GM20431 (cell line): Measurements from ENCODE around the gene WNT8A.
"Not testable (repeated sequence)": the region's sequence is repeated elsewhere in the genome, so short reads cannot be mapped to it uniquely, and the experiment has no call there.

Experiments
- in situ Hi-C: fragments of 300-500 bp; cut with MseI, MboI; formaldehyde crosslinking; loops from one replicate; pipeline ENCODE4 v1.15.0; 2020; ENCODE audit warnings: low sequenced_read_pairs; ENCODE audit not compliant: unreplicated experiment

WNT8A gene, protein sequence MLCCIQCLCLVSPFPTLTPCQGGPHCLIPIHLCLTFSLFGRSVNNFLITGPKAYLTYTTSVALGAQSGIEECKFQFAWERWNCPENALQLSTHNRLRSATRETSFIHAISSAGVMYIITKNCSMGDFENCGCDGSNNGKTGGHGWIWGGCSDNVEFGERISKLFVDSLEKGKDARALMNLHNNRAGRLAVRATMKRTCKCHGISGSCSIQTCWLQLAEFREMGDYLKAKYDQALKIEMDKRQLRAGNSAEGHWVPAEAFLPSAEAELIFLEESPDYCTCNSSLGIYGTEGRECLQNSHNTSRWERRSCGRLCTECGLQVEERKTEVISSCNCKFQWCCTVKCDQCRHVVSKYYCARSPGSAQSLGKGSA

DNA sequence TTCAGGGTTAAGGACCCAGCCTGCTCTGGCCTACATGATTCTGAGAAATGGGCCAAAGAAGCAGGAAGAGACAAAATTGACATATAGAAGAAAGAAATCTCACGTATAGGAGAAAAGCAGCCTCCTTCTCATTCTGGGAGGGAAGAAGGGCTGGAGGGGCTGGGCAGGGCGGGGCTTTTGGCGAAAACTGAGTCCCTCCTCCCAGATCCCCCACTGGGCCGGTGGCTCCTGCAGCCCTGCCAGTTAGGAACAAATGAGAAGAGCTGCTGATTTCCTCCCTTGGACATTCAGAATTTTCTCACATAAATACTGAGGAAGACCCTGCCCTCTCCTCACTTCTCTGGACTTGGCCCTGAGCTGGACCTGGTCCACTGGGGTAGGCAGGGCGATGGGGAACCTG is at the start of gene WNT8A:
TSS of gene WNT8A (plus strand) at position 332 of the 400 bp plus-strand sequence. CDS start 95 bp downstream, outside the sequence.
- in situ Hi-C loops = no loop called here

DNA sequence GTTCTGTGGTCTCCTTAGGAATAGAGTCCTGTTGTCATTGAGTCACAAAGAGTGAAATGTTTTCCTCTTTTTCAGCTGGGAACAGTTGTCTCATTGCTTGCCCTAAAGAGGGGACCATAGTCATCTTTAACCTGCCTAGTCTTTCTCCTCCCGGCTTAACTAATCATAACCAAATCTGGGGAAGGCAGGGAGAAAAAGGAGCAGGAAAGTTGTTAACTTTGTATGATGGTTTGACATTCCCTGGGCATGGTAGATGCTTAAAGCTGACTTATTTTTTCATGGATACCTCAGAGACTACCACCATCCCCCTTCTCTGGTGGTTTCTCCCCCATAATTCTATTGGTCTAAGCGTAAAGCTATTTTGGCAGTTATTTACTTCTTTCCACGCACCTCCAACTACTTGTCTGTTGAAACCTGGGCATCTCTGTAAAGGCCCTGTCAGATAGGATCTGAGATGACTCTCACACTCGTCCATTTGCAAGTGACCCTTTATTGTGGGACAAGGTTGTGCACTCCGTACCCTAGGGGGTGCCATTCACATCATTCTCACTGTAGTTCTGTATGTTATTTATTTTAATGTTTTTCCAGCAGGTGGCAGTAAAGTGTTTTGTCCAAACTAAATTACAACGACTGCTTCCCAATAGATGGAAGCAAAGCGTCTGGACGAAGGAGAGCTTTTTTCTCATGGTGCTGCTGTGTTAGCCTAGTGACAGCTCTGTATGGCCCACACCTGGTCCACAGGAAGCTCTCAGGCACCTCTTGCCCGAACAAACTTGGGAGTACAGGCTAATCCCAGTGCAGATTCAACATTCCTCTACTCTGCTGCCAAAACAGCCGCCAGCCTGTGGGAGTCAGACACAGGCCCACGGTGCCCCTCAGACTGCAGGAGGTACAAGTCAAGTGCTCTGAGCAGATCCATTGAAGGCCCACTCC is 48.0 kb upstream of the WNT8A start:
- in situ Hi-C loops = no loop called here

- in situ Hi-C loops = no loop called here
These were observed 46.6 kb upstream of the WNT8A start for GRCh38 chr5:138037271-138037670.

DNA sequence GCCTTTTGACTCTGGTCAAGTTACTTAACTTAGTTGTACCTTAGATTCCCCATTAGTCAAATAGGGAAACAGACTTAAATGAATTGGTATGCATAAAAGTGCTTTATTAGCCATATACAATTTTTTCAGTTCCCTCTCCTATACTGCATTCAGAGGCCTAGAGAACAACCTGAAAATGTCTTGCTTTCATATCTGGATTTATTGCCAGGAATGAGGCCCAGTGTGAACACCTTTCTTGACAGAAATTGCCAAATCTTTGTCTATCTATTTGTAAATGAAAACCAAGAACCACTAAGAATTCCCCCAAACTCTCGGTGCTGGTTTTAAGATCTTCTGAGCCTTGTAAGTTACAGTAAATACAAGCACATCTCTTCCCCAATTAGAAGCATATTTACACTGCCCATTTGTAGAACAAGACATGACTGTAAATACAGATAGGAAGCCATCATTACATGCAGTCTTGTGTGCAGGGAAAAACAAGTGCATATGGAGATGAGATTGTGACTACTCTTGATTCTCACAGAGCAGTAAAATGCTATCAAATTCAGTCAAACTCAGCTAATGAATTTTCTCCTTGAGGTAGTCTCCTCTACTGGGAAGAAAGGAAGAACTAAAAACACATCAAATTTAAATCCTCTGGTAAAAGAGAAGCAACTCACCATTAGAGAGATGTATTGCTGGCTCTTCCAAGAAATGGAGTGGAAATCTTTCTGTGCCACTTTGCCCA is 45.8 kb upstream of the WNT8A start:
- in situ Hi-C loops = no loop called here

GRCh38 chr5:138038826-138039225 is 45.0 kb upstream of the WNT8A start:
- in situ Hi-C loops = no loop called here

GRCh38 chr5:138045283-138045682 is 38.5 kb upstream of the WNT8A start:
- in situ Hi-C loops = not testable (repeated sequence)

GRCh38 chr5:138051441-138052296 is 32.2 kb upstream of the WNT8A start:
- in situ Hi-C loops = no loop called here

GRCh38 chr5:138052718-138053117 is 31.1 kb upstream of the WNT8A start:
- in situ Hi-C loops = not testable (repeated sequence)

GRCh38 chr5:138053554-138053953 is 30.3 kb upstream of the WNT8A start:
- in situ Hi-C loops = no loop called here

- in situ Hi-C loops = no loop called here
These were observed 29.6 kb upstream of the WNT8A start for GRCh38 chr5:138054206-138054605.

DNA sequence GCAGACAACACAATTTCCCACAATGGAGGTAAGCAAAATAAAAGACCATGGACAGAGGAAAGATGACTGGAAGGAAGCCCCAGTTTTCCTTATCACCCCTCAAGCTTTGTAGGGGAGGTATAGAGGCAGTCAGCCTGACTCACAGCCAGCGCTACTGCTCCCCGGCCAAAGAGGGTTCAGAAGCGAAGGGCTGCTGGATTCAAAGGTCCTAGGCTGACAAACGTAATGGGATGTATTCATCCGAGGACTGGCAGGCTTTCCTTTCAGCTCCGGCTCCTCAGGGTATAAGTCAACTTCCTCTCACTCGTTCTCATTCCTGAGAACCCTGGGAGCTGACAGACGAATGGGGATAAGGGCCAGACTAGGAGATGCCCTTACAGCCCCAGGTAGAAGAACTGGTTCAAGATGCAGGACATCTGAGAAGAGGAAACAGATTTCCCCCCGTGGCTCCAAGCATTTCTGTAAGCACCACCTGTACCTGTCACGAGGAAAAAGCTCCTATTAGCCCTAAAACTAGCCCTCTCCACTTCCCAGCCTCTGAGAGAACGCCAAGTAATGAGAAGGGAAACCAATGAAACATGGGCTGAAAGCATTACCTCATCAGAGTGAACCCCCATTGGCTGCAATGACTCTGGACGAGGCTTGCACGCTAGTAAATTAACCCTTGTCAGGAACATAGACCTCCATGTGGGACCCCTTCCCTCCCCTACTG is 28.8 kb upstream of the WNT8A start:
- in situ Hi-C loops = no loop called here

- in situ Hi-C loops = no loop called here
These were observed 19.3 kb upstream of the WNT8A start for GRCh38 chr5:138064526-138064925.

DNA sequence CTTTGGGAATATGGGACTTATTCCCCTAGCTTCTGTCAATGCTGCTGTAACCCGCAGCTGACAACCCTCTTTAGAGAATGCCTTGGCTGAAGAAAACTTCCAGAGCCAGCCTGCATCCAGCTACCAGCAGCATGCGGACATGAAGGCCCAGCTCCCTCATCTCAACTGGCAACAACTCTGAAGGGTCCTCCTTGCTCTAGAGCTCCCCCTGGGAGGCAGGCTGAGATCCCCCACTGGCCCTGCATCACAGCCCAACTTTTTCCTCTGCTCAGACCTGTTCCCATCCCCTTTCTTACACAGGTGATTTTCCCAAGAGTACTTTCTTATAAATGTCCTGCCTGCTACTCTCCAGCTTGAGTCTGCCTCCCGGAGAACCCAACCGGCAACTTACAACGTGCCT is 18.7 kb upstream of the WNT8A start:
- in situ Hi-C loops = no loop called here

DNA sequence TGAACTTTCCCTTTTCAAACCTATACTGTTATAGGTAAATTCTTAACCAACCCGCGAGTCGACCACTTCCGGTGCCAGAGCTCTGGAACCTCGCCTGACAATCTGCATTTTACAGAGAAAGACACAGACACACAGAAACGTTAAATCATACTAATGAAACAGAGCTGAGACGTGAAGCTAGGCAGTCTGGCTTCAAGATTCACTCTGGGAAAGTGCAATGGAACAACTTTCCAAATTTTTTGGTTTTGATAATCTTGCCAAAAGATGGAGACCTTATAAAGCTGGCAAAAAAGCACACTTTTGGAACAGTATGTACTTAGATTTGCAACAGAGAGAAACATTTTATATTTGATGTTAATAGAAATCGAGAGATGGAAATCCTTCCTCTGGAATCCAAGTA is 15.9 kb upstream of the WNT8A start:
- in situ Hi-C loops = no loop called here

DNA sequence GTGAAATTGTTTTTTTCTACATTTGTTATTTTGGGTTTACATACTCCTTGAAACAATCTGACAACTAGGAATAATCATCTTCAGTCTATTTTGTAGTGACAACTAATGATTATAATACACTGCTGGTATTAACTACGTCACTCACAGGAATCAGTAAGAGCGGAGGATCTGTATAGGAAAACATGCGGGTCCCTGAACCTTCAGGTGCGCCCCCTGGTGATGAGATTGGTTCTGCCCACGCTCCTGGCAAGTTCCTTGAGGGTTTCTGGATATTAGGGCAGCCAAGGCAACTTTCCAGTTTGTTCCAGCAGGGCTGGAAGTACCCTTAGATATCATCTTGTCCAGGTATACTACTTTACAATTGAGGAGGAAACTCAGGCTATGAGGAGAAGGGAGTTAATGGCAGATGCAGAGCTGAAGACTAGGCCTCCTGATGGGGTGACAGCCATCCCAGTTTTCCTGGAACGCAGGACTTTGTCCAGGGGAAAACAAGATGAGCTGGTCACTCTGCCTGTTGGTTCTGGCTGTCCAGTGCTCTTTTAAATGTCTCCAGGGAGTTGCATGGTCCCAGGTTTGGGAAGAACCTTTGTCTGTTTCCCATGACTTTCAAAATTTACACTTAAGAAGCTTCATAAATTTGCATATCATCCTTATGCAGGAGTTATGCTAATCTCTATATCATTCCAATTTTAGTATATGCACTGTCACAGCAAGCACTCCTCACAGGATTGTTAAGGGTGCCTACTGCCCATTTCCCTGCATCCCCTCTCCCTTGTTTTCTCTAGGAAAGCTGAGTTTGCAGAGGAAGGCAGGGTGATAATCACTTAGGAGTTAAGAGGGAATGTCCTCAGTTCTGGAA is 14.9 kb upstream of the WNT8A start:
- in situ Hi-C loops = no loop called here

DNA sequence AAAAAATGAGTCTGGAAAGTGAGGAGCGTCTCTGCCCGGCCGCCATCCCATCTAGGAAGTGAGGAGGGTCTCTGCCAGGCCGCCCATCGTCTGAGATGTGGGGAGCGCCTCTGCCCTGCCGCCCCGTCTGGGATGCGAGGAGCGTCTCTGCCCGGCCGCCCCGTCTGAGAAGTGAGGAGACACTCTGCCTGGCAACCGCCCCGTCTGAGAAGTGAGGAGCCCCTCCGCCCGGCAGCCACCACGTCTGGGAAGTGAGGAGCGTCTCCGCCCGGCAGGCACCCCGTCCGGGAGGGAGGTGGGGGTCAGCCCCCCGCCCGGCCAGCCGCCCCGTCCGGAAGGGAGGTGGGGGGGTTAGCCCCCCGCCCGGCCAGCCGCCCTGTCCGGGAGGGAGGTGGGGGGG is 13.8 kb upstream of the WNT8A start:
- in situ Hi-C loops = loop anchor here (10.0 kb wide), 1 partner anchor 65 kb away; the partner anchor contains the start of gene NME5

GRCh38 chr5:138077064-138077696 is 6.7 kb upstream of the WNT8A start:
- in situ Hi-C loops = loop anchor here (10.0 kb wide), 1 partner anchor 58 kb away; the partner anchor contains the start of gene NME5
